AG04449 (cell line): ENCODE measurements around the gene ZBTB7C.

Experiments
- CTCF ChIA-PET: fragments of 350-600 bp; formaldehyde crosslinking; extraction: SDS; loops from one replicate; lab custom pipeline; 2021; ENCODE audit warnings: antibody characterized with exemption; lab: Yijun Ruan, JAX
- POLR2A ChIA-PET: fragments of 400-600, 350-600 bp; formaldehyde crosslinking; extraction: SDS; loops from one replicate; lab custom pipeline; 2020; ENCODE audit warnings: antibody characterized with exemption, inconsistent platforms; lab: Yijun Ruan, JAX
- DNase-seq: peaks from one replicate; pipeline ENCODE4 v3.0.0-alpha.2; 2010; ENCODE audit warnings: low read depth, low spot score
- H3K4me3 ChIP-seq: 2 replicates; pipeline ENCODE4 v1.5.1; 2011; ENCODE audit warnings: low read depth, mild to moderate bottlenecking, control low read depth, low read length
- TF ChIP-seq, protein P1 (sequence below): IDR thresholded peaks from one replicate; pipeline ENCODE4 v1.5.1; 2011; ENCODE audit warnings: mild to moderate bottlenecking, moderate library complexity, low read length, control low read depth, inconsistent platforms; ENCODE audit not compliant: insufficient read depth; ENCODE audit errors: missing control alignments

ZBTB7C gene

DNA sequence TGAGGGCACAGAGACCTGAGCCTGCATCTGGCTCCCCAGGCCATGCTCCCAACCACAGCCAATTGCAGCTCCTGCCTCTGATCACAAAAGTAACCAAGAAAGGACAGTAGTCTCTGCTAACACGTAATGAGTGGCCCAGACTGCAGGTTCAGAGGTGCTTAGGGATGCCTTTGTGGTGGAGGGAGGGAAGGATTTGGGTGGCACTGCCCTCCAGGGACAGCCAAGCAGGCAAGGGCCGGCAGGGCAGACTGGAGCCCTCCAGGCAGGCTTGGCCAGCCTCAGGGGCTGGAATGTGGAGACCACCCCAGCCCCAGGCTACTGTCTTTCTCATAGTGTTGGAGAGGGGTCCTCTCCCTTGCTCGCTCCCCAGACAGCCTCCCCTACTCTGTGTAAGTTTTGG, 364.2 kb downstream of the ZBTB7C start:
- ChIA-PET CTCF (interaction anchor here (1.1 kb wide), 1 partner anchor 14 kb away, joined by 4 read pairs; no protein-coding TSS in a partner anchor), POLR2A (no interaction called here)
- TF ChIP-seq, protein P1, sequence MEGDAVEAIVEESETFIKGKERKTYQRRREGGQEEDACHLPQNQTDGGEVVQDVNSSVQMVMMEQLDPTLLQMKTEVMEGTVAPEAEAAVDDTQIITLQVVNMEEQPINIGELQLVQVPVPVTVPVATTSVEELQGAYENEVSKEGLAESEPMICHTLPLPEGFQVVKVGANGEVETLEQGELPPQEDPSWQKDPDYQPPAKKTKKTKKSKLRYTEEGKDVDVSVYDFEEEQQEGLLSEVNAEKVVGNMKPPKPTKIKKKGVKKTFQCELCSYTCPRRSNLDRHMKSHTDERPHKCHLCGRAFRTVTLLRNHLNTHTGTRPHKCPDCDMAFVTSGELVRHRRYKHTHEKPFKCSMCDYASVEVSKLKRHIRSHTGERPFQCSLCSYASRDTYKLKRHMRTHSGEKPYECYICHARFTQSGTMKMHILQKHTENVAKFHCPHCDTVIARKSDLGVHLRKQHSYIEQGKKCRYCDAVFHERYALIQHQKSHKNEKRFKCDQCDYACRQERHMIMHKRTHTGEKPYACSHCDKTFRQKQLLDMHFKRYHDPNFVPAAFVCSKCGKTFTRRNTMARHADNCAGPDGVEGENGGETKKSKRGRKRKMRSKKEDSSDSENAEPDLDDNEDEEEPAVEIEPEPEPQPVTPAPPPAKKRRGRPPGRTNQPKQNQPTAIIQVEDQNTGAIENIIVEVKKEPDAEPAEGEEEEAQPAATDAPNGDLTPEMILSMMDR, result no peak
- no peak for DNase-seq
- H3K4me3 ChIP-seq, result no peak overlapping the region

DNA sequence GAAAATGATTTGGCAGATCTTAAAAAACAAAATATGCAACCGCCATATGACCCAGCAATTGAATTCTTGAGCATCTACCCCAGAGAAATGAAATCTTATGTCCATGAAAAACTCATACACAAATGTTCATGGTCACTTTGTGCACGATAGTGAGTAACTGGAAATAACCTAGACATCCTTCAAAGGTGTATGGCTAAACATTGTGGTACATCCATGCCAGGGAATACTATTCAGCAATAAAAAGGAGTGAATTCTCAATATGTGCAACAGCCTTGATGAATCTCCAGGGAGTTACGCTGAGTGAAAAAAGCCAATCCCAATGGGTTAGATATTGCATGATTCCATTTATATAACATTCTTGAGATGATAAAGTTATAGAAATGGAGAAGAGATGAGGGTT, 366.0 kb downstream of the ZBTB7C start:
- TF ChIP-seq, protein P1, result no peak
- H3K4me3 ChIP-seq, result no peak overlapping the region
- ChIA-PET POLR2A (no interaction called here), CTCF (no interaction called here)
- no peak for DNase-seq

DNA sequence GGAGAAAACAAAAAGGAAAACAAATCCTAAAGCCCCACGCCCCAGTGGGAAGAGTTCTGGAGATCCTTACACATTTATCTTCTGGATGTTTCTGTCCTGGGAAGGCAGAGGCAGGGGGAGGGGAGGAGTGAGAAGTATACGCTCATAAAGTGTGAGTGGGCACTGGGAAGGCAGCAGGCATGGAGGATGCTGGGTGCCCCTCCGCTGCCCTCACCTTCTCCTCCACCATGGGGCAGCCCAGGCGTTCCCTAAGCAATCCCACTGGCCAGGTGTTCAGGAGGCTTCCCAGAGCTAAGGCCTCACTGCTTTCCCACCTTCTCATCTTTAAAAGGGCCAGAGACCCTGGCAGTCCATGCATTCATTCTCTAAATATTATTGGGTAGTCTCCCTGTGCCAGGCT, 366.8 kb downstream of the ZBTB7C start:
- TF ChIP-seq, protein P1, result no peak
- POLR2A ChIA-PET, result no interaction called here
- CTCF ChIA-PET, result interaction anchor here (1.2 kb wide), 1 partner anchor 9 kb away, joined by 3 read pairs; no protein-coding TSS in a partner anchor
- no peak overlapping the region for H3K4me3 ChIP-seq
- no peak for DNase-seq

DNA sequence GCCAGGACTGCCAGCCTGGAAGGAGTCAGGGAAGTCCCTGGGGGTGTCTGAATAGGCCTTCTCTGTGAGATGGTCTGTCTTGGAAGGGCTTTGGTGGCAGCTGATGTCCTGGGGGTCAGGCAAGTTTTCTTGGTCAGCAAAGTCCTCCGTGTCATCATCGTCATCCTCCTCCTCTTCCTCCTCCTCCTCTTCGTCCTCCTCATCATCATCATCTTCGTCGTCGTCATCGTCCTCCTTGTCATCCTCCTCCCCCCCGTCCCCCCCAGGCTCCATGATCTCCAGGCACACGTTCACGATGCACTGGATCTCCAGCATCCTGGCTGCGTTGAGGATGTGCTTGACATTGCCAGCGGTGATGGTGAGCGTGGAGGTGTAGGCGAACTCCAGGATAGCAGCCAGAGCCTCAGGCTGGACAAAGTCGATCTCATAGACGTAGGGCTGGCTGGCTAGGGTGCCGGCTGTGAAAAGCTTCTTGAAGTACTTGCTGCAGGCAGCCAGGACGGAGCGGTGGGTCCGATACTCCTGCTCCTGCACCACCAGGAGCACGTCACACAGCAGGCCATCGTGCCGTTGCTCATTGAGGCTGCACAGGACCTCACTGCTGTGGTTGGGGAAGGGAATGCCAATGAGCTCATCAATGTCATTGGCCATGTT, 368.6 kb downstream of the ZBTB7C start:
- CTCF ChIA-PET, result interaction anchor here (1.0 to 1.7 kb wide), 3 partner anchors 10 to 404 kb away, joined by 3 to 6 read pairs (median 3); no protein-coding TSS in a partner anchor
- no peak overlapping the region for H3K4me3 ChIP-seq
- TF ChIP-seq, protein P1, result no peak
- POLR2A ChIA-PET, result no interaction called here
- no peak for DNase-seq

DNA sequence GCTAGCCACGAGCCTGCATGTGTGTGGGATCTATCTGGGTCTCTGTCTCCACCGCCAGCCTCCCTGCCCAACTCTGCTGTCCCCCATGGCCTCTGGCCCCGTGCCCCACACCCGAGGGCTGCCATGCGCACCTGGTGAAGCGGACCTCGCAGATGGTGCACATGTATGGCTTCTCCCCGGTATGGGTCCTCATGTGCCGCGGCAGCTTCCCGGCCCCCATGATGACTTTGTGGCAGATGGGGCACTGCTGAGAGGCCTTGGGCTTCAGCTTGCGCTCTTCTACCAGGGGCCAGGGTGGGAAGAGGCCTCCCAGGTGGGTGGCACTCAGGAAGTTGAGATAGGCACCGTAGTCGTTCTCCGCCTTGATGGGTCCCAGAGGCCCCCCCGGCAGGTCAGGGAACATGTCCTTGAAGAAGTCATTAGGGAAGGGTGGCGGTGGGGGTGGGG, 369.4 kb downstream of the ZBTB7C start:
- POLR2A ChIA-PET, result no interaction called here
- no peak overlapping the region for H3K4me3 ChIP-seq
- DNase-seq, result no peak
- TF ChIP-seq, protein P1, result no peak
- CTCF ChIA-PET, result no interaction called here

DNA sequence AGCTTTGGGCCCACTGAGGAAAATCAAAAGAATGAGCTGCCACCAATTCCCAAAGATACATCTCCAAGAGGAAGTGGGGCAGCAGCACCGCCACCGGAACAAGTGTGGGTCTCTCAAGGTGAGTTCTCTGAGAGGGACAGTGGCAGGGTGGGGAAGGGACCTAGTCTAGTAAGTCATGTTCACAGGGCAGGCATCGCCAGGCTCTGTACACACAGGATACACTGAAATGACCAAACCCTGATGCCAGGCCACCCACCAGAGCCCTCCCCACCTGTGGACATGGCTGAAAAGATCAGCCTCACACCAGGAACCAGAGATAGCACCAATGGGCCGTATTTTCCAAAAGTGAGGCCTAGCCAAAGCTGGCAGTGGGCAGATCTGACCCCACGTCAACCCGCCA, 370.5 kb downstream of the ZBTB7C start:
- TF ChIP-seq, protein P1, result no peak
- DNase-seq, result no peak
- ChIA-PET POLR2A (no interaction called here), CTCF (interaction anchor here (0.9 to 1.6 kb wide), 3 partner anchors 9 to 407 kb away, joined by 3 to 4 read pairs (median 3); no protein-coding TSS in a partner anchor)
- no peak overlapping the region for H3K4me3 ChIP-seq
